KMS-11 (cell line): ENCODE measurements around the gene CACNA2D1.

Experiments used
- H2AFZ ChIP-seq: fragments of 200-600 bp; sonication (generic); 2 replicates; pipeline ENCODE4 v1.6.1; 2016; ENCODE audit warnings: antibody characterized with exemption, mixed run types, low read depth
- H3K27ac ChIP-seq: fragments of 200-600 bp; sonication (generic); 2 replicates; pipeline ENCODE4 v1.6.1; 2016; ENCODE audit warnings: mild to moderate bottlenecking, mixed run types
- H3K27me3 ChIP-seq: fragments of 200-600 bp; sonication (generic); 2 replicates; pipeline ENCODE4 v1.6.1; 2017; ENCODE audit warnings: mild to moderate bottlenecking, low read depth, mixed run types, moderate library complexity; ENCODE audit not compliant: insufficient read depth
- H3K36me3 ChIP-seq: fragments of 200-600 bp; sonication (generic); 2 replicates; pipeline ENCODE4 v1.6.1; 2017; ENCODE audit warnings: mild to moderate bottlenecking, mixed run types; ENCODE audit not compliant: insufficient read depth
- H3K4me1 ChIP-seq: fragments of 200-600 bp; sonication (generic); 2 replicates; pipeline ENCODE4 v1.6.1; 2016; ENCODE audit warnings: mild to moderate bottlenecking, low read depth, mixed run types; ENCODE audit not compliant: poor library complexity, severe bottlenecking
- H3K4me2 ChIP-seq: fragments of 200-600 bp; sonication (generic); 2 replicates; pipeline ENCODE4 v1.7.0; 2016; ENCODE audit warnings: mild to moderate bottlenecking, mixed run types
- H3K4me3 ChIP-seq: fragments of 200-600 bp; sonication (generic); IDR thresholded peaks from 2 replicates; pipeline ENCODE4 v1.6.1; 2017; ENCODE audit warnings: low read depth, low read length, mixed read lengths; ENCODE audit not compliant: insufficient read depth
- H3K79me2 ChIP-seq: fragments of 200-600 bp; sonication (generic); 2 replicates; pipeline ENCODE4 v1.6.1; 2016; ENCODE audit warnings: low read depth, mixed run types; ENCODE audit not compliant: insufficient read depth
- H3K9ac ChIP-seq: fragments of 200-600 bp; sonication (generic); 2 replicates; pipeline ENCODE4 v1.6.1; 2016; ENCODE audit warnings: mild to moderate bottlenecking, mixed run types
- H4K20me1 ChIP-seq: fragments of 200-600 bp; sonication (generic); 2 replicates; pipeline ENCODE4 v1.6.1; 2016; ENCODE audit warnings: mild to moderate bottlenecking, mixed run types; ENCODE audit not compliant: insufficient read depth
- TF ChIP-seq, protein P1 (sequence below): fragments of 200-600 bp; sonication (generic); conservative IDR thresholded peaks from 2 replicates; pipeline ENCODE4 v1.6.1; 2017; ENCODE audit warnings: low read depth, mild to moderate bottlenecking, antibody characterized with exemption, low read length, moderate library complexity, mixed read lengths

Gene CACNA2D1

DNA sequence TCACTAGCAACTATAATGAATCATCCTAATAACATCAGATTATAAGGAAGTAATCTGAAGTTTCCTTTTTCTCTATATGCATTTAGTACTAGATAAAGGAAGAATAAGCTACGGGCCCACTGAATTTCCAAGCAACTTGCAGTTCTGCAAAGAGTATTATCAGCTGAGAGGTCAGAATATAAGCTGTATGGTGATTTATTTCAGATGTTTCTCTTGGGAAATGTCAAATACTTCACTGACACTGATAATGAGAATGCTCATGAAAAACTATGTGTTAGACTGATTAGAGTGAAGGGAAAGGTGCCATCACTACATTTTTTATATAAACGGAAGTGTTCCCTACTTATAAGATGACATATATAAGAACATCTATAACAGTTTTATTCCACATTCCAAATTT lies 422.5 kb downstream of the CACNA2D1 start:
- Histone ChIP-seq H3K4me3 (no peak overlapping the region), H3K9ac (no peak overlapping the region), H3K27me3 (no peaks in the 10 kb centered on the region), H3K27ac (no peak overlapping the region), H4K20me1 (no peaks in the 10 kb centered on the region), H3K36me3 (no peaks in the 10 kb centered on the region), H3K4me1 (peaks cover 26% of the 10 kb centered on the region), H3K4me2 (no peak overlapping the region), H2AFZ (no peak overlapping the region), H3K79me2 (no peaks in the 10 kb centered on the region)
- TF ChIP-seq, protein P1, sequence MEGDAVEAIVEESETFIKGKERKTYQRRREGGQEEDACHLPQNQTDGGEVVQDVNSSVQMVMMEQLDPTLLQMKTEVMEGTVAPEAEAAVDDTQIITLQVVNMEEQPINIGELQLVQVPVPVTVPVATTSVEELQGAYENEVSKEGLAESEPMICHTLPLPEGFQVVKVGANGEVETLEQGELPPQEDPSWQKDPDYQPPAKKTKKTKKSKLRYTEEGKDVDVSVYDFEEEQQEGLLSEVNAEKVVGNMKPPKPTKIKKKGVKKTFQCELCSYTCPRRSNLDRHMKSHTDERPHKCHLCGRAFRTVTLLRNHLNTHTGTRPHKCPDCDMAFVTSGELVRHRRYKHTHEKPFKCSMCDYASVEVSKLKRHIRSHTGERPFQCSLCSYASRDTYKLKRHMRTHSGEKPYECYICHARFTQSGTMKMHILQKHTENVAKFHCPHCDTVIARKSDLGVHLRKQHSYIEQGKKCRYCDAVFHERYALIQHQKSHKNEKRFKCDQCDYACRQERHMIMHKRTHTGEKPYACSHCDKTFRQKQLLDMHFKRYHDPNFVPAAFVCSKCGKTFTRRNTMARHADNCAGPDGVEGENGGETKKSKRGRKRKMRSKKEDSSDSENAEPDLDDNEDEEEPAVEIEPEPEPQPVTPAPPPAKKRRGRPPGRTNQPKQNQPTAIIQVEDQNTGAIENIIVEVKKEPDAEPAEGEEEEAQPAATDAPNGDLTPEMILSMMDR = no peak

DNA sequence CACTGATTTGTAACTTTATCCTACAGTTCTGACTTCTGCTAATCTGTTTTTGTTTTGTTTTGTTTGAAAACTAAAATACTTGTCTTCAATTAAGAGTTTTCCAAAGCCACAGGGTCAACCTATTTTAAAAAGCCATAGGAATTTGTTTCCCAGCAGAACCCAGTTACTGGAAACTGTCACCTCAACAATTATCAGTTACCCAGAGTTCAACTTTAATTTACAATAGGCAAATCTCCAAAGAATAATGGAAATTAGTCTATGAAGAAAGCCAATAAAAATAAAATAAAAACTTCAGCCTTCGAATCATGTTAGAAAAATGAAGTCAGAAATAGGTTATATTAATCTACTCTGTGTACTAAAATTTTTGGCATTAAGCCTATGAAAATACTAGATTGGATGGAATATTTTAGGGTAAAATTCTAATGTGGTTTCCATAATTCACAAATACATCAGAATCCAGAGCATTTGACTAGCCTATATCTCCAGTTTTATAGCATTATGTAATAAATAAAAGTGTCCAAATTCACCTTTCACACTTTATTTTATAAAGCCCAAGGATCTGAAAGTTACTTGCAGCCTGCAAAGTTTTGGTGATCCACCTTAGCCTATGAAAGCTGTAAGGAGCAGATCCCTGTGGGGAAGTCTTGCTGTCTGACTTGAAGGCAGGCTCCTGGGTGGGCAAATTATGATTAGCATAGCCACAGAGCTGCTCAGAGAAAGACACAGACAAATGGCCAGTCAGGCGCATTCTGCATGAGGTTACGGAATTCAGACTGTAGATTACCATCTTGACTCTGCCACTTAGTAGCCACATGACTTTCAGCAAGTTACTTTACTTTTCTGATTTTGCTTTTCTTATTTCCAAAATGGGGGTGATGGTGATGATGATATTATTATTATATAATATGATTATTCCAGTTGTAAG lies 423.8 kb downstream of the CACNA2D1 start:
- H3K36me3 ChIP-seq = no peaks in the 10 kb centered on the region
- TF ChIP-seq, protein P1 = no peak

DNA sequence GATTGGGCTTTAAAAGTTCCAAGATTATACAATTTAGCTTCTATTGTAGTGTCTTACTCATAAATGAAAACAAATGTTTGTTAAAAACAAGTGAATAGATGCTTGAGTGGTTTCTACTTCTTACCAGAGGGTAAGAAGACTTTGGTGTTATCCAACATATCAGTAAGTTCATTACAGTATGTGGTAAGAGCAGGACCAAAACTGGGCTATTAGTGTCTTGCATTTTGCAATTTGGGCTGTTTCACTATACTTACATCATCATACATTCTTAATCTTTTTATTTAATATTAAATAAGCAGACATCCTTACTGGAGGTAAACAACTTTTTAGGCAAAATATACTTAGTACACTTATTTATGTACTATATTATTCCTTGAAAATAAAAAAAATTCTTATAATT lies 425.4 kb downstream of the CACNA2D1 start:
- Histone ChIP-seq H3K27me3 (no peaks in the 10 kb centered on the region), H3K4me3 (no peak overlapping the region), H3K4me2 (no peak overlapping the region), H3K4me1 (peaks cover 32% of the 10 kb centered on the region), H3K79me2 (no peaks in the 10 kb centered on the region), H3K9ac (no peak overlapping the region), H2AFZ (no peak overlapping the region), H3K36me3 (no peaks in the 10 kb centered on the region), H3K27ac (no peak overlapping the region), H4K20me1 (no peaks in the 10 kb centered on the region)
- TF ChIP-seq, protein P1 = no peak

More for the DNA sequence above, 423.8 kb downstream of the CACNA2D1 start:
- peaks cover 32% of the 10 kb centered on the region for H3K4me1 ChIP-seq
- no peak overlapping the region for H3K4me3 ChIP-seq
- no peaks in the 10 kb centered on the region for H3K27me3 ChIP-seq
- H3K9ac ChIP-seq = no peak overlapping the region
- H3K27ac ChIP-seq = no peak overlapping the region
- no peak overlapping the region for H3K4me2 ChIP-seq
- H4K20me1 ChIP-seq = no peaks in the 10 kb centered on the region
- no peak overlapping the region for H2AFZ ChIP-seq
- no peaks in the 10 kb centered on the region for H3K79me2 ChIP-seq

DNA sequence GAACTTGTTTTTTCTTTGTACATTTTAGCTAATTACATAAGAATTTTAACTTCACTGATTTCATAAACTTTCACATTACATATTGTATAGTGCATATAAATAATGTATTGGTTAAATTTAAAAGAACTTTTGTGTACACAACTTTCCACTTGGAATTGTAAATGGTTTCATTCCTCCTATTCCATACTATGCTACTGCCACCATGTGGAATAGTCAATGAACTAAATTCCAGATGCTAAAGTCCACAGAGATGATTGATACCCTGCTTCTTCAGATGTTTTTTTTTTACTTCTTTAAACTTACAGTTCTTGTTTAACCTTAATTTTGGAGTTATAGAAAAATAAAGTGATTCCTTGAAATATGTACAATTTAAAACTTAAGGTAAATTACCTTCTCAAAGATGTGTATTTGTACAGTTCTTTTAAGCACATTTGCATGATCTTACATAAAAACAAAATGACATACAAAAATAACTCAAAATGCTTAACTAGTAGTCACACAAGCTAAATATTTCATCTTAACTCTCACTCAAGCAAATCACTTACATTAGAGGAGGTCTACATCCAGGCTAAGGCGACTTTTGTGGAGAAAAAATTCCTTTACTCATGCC lies 426.1 kb downstream of the CACNA2D1 start:
- Histone ChIP-seq H4K20me1 (no peaks in the 10 kb centered on the region), H2AFZ (no peak overlapping the region), H3K36me3 (no peaks in the 10 kb centered on the region), H3K79me2 (no peaks in the 10 kb centered on the region), H3K4me2 (no peak overlapping the region), H3K27ac (no peak overlapping the region), H3K9ac (no peak overlapping the region), H3K4me3 (no peak overlapping the region), H3K4me1 (peaks cover 32% of the 10 kb centered on the region), H3K27me3 (no peaks in the 10 kb centered on the region)
- TF ChIP-seq, protein P1 = peak; percentile 75
